IPS DF 19.7 (cell line): ENCODE data around the gene NFATC4.

Experiments
- DNase-seq: peaks from one replicate; pipeline ENCODE4 v3.0.0-alpha.2; 2013; ENCODE audit warnings: low read depth, low spot score

NFATC4 gene

GRCh38 chr14:24408764-24409163, 40.8 kb downstream of the NFATC4 start:
- DNase-seq = no peak

GRCh38 chr14:24409192-24409591, 41.2 kb downstream of the NFATC4 start:
- DNase-seq = no peak

GRCh38 chr14:24409956-24410355, 42.0 kb downstream of the NFATC4 start:
- DNase-seq = no peak

GRCh38 chr14:24411443-24412389, 43.7 kb downstream of the NFATC4 start:
- DNase-seq = no peak

GRCh38 chr14:24414077-24414476, 46.1 kb downstream of the NFATC4 start:
- DNase-seq = no peak

GRCh38 chr14:24414732-24415420, 46.9 kb downstream of the NFATC4 start:
- no peak for DNase-seq

GRCh38 chr14:24415421-24416253, 47.7 kb downstream of the NFATC4 start:
- no peak for DNase-seq

GRCh38 chr14:24416254-24416931, 48.4 kb downstream of the NFATC4 start:
- DNase-seq = no peak

GRCh38 chr14:24416932-24417619, 49.1 kb downstream of the NFATC4 start:
- no peak for DNase-seq

- DNase-seq = no peak
Observed at GRCh38 chr14:24417832-24418491, 50.0 kb downstream of the NFATC4 start.

GRCh38 chr14:24418492-24418873, 50.5 kb downstream of the NFATC4 start:
- DNase-seq = no peak

GRCh38 chr14:24422261-24422660, 54.3 kb downstream of the NFATC4 start:
- DNase-seq = no peak

GRCh38 chr14:24422694-24423601, 55.0 kb downstream of the NFATC4 start:
- DNase-seq = no peak

GRCh38 chr14:24425704-24426103, 57.7 kb downstream of the NFATC4 start:
- DNase-seq = no peak

GRCh38 chr14:24426150-24426911, 58.3 kb downstream of the NFATC4 start:
- DNase-seq = no peak

GRCh38 chr14:24426912-24427536, 59.0 kb downstream of the NFATC4 start:
- no peak for DNase-seq

- DNase-seq = no peak
Observed at GRCh38 chr14:24427537-24428508, 59.8 kb downstream of the NFATC4 start.
